Adrenal gland (tissue), 5 donors: ENCODE results near the gene LEAP2.

Source experiments
- POLR2A ChIP-seq, 2 donors: fragments of 450-650 bp; IDR thresholded peaks; one replicate each; pipeline ENCODE4 v1.6.1; 2017; ENCODE audit warnings: antibody characterized with exemption in 2 of 2, mild to moderate bottlenecking in 2 of 2, moderate library complexity in 1 of 2
- TF ChIP-seq, protein P1 (sequence below), 6 experiments: fragments of 450-650 bp in 4 of 6; fragments of 200-600 bp in 2 of 6; sonication (generic) in 1 of 6; IDR thresholded peaks; 1 replicate in 5 of 6; 2 replicates in 1 of 6; pipeline versions ENCODE4 v1.5.1 to v1.8.0; 2016 to 2021; ENCODE audit warnings: antibody characterized with exemption in 6 of 6, mild to moderate bottlenecking in 2 of 6, moderate library complexity in 1 of 6
- donor health status: DM: no; HTN: no; CAD: no.

DNA sequence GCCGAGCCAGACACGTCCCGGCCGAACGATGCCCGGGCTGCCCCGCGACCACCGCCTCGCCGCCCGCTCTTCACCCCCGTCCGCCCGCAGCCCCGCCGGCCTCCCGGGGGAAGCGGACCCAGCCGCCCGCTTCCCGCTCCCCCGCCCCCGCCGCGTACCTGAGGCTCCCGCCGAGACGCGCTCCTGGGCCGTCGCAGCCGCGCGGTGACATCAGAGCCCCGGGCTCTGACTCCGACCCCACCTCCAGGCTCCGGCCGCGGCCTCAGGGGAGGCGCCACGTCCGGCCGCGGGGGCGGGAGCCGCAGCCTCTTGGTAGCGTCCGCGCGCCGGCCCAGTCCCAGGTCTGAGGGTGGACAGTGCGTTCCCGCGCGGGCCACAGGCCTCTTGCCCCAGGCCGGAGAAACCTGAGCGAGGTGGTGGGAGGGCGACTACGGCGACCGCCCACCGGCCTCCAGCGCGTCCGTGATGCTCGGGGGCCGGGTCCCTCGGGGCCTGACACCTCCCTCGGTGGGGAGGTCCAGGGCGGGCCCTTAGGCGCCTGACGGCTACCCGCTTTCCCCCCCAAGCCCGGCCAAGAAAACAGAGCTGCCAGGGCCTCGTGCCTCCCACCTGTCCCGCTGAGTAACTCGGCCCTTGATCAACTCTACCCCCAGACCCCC is 42.9 kb upstream of the LEAP2 start, which contains the start of gene SHROOM1:
- TF ChIP-seq, protein P1, sequence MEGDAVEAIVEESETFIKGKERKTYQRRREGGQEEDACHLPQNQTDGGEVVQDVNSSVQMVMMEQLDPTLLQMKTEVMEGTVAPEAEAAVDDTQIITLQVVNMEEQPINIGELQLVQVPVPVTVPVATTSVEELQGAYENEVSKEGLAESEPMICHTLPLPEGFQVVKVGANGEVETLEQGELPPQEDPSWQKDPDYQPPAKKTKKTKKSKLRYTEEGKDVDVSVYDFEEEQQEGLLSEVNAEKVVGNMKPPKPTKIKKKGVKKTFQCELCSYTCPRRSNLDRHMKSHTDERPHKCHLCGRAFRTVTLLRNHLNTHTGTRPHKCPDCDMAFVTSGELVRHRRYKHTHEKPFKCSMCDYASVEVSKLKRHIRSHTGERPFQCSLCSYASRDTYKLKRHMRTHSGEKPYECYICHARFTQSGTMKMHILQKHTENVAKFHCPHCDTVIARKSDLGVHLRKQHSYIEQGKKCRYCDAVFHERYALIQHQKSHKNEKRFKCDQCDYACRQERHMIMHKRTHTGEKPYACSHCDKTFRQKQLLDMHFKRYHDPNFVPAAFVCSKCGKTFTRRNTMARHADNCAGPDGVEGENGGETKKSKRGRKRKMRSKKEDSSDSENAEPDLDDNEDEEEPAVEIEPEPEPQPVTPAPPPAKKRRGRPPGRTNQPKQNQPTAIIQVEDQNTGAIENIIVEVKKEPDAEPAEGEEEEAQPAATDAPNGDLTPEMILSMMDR (IDR thresholded peaks at IDR 0.05) = no peak
- no peak for TF ChIP-seq POLR2A (IDR thresholded peaks at IDR 0.05)
